ENCODE results near the gene ACP6.

The ACP6 gene

DNA sequence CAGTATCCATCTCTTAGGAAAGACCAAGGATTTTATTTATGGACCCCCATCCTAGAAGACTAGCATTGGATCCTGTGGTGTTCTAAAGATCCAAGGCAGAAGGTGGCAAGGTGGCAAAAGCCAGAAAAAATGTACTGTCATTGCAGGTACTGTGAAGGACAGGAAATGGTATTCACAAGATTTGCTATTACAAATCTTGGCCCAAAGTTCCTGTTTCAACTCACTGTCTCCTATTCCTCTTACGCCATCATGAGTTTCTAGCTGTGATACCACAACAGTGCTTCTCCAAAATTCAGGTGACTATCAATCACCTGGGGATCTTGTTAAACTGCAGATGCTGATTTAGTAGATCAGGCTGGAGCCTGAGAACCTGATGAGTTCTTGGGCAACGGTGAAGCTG is 21.4 kb downstream of the ACP6 start:
- DNase-seq: no peak

DNA sequence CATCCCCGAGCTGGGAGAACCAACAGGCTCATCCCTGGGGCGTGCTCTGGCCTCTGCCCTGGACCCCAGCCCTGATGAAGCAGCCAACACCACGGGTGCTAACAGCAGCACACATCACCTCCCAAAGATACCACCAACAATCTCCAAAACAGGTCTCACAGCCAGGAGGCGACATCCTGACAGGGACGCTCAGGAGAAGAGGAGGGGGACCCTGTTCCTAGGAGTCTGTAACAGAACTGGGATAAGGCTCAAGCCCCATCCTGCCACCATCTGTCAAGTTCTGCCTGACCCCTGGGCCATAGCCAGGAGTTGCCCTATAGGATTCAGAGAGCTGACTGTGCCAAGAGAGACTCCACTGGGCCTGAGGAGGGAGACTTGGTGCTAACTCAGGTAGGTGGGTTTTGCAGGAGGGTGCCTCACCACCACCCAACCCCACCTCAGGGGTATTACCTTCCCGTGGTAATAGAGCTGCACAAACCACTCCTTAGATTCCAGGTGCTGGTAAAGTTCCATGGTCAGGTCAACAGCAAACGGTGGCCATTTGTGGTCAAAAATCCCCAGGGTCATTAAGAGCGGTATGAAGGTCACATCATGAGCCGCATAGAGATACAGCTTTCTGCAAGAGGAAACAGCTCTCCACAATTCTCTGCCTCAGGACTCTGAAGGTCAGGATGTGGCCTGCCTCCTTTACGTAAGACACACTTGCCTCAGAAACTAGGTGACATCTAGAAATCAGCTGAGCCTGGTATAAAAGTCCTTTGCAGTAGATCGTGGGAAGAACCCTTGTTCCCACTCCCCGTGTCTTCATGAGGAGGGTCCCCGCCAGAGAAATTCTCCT is 22.3 kb downstream of the ACP6 start:
- peak; percentile 15 for DNase-seq

DNA sequence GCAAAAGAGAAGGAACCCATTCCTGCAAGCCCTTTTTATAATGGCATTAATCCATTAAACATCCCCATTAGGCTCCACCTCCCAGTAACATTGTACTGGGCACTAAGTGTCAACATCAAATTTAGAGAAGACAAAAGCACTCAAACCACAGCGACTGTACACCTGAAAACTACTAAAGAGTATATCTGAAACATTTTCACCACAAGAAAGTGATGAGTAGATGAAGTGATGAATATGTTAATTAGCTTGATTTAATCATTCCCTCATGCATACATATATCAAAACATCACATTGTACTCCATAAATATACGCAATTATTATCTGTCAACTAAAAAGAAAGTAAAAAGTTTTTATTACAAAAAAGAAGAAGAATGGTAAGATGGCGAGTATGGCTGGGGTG is 26.4 kb downstream of the ACP6 start:
- DNase-seq: no peak

DNA sequence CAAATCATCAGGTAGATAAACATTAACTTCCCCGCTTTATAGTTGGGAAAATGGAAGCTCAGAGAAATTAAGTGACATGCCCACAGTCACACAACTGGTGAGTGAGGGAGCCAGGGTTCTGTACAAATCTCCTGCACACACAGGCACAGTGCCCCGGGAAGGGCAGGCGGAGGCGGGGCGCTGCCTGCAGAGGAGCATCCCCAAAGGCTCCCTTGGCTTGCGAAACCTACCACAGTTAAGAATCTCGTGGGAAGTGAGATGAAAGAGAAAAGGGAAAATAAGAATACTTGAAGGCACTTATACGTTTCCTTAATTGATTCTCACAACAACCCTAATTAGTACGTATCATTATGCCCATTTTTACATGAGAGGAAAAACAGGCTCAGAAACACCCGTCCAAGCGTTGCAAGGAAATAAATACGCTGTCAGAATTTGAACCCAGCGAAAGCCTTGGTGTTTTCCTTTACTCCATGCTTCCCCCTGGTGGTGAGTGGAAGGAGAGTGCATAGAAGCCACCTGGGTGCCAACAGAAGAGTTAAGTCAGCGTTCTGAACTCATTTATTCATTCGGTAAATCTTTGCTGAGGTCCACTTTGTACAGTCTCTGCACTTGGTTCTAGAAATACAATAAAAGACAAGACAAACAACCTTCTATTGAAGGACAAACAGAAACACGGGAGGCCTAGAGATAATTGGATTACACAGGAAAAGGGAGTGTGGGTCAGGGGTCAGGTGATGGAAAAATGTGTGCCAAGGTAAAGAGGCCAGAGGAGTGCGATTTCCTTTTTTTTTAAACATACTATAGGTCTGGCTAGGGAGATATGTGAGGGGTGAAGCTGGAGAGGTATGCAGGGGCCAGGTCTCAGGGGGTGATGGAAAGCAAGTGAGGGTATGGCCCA is 28.4 kb downstream of the ACP6 start:
- DNase-seq: peak; percentile 35

DNA sequence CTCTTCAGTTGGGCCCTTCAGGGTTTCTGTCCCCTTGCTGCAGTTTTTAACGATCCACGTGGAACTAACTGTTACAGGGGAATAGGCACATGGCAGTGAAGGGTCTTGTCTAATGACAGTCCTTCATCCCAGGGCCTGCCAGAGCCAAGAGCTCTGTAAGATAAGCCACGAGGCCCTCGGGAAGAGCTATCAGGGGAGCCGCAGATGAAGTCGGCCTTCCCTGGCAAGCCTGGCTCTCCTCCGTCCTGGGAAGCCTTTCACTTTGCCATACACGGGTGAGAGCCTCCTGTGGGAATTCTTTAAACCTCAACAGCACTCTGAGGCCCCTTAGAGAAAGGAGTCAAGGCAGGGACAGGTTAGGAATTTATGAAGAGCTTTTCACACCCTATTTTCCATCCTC is 29.0 kb downstream of the ACP6 start:
- no peak for DNase-seq

DNA sequence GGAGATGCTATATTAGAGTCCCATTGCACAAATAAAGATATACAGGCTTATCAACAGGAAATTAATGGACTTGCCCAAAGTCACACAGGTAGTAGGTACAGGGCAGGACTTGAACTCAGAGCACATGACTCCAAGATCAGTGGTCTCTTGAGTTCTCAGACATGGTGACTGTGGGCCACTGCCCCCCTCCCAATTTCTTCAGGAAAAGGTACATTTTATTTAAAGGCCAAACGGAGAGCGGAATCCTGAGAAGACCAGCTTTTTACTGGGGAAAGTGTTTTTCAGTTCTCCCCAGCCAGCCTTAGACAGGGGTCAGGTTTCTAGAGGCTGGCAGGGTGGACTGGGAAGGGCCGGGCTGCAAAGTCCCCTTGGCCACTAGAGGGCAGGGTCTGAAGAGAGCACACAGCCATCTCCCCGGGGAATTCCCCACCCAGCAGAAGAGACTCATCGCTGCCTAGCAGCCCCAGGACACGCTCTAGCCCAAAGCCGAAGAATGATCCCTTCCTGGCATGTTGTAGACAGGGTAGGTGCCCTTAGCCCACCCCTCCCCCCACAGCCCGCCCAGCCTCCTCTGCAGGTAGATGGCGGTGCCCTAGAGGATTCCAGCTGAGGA is 29.7 kb downstream of the ACP6 start:
- peak; percentile 72 for DNase-seq

DNA sequence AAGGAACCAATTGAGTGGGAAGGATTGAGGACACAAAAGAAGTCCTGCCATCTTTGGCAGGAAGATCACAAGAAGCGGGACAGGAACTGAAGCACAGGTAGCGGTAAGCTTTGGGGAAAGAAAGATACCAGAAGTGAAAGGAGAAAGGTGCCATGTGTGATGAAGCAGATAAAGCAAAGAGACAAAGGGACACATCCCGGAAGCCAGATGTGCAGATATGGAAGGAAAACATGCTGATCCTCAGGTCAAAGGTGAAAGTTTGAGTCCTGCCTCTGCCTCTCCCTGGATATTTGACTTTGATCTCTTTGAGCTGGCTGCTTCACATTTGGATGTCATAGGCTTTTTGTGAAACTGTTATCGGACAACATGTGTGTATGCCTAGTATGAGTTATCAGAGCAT is 34.0 kb downstream of the ACP6 start:
- no peak for DNase-seq

DNA sequence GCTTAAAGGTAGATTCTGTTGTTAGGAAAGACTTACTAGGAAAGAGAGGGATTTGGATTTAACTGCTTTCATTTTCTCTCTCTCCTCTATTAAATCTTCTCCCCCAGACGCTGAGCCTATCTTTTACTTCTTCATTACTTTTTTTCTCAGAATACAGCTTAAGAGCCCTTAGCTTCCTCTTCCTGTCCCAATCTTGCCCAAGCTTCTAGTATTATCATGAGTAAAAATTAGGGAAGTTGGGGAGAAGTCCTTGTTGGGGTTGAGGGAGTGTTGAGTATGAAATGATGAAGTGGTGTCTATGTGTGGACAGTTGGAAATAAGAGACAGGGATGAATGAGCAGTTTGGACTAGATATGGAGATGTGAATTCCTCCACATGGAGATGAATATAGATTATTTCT is 35.0 kb downstream of the ACP6 start:
- DNase-seq: no peak

DNA sequence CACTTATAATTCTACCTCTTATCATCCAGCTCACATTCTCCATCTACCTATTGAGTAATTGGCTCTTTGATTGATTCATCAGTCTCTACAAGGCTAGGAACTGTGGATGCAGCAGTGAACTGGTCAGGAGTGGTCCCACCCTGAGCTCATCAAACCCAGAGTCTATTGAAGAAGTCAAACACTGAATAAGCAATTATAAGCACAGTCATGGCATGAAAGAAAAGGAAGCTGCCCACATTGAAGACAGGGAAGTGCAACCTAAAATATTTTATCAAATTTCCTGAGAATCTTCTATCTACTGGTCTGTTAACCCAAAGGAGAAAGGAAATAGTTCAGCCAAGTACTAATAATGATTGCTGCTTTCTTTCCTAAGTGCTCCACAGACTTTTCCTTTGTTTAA is 35.7 kb downstream of the ACP6 start:
- no peak for DNase-seq

DNA sequence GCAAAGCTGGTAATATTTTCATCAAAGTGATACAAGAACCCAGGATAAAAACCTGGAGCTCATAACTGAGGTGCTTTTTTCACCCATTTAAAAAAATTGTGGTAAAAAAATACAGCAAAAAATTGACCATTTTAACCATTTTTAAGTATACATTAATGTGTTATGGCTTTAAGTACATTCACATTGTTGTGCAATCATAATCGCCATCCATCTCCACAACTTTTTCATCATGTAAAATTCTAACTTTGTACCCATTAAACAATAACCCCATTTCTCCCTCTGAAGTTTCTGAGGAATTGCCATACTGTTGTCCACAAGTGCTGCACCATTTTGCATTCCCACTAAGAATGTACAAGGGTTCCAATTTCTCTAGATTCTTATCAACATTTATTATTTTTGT is 36.6 kb downstream of the ACP6 start:
- DNase-seq: no peak

DNA sequence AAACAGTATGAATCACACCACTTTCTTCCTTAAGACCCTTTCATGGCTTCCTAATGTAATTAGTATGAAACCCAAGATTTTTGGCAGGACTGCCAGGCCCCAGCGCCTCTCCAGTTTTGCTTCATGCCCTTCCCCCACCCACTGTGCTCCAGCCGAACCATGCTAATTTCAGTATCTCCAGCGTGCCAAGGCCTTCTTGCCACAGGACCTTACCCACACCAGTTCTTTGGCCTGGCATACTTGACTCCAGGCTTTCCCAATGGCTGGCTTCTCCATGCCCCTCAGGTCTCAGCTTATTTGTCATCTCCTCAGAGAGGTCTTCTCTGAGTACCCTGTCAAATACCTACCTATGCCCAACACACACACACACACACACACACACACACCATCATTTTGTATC is 38.5 kb downstream of the ACP6 start:
- no peak for DNase-seq

DNA sequence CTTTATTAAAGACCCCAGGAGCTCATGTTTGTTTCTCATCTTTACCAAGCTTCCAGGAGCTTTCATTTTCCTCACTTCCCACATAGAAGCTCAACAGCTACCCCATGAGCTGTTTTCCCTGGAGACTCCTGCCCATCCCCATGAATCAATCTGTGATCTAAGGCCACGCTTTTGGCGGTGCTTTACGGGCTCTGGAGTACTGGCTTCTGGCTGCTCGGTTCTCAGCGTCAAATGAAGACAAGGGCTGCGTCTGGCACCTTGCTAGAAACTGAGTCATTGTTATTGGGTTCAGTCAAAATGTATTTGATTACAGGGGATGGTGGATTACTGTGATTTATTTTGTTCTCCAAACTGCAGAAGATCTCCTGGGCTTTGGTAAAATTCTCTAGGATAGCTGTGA is 39.9 kb downstream of the ACP6 start:
- no peak for DNase-seq

DNA sequence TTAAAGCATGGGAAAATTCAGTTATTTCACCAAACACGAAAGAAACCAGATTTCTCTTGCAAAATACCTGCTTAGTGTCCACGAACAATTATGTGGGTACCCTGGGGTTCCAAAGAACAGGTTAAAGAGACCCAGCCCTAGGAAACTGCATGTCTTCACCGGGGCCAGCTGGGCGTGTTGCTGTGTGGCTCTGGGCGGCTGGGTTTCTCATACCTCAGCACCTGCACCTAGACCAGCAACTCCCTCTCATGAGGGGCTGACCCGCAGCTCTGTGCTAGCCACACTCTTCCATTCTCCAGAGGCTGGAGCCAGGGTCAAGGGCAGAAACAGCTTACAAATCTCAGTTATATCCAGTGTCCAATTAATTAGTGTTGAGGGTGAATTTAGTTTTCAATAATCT is 40.3 kb downstream of the ACP6 start:
- DNase-seq: no peak

DNA sequence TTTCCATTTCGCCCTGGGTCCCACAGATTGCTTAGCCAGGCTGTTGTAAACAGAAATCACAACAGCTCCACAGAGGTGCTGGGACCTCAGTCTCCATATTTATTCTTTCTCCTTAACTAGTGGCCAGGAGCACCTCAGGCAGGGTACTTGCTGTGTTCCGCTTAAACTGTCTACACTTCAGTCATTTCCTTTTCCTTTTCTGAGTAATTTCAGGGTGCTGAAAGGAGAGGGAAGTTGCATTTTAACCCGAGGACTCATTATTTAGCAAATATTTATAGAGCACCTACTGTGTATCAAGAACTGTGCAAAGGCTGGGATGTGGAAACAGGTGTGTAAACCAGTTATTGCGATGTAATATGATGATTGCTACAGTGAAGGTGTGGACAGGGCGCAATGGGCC is 41.9 kb downstream of the ACP6 start:
- no peak for DNase-seq

DNA sequence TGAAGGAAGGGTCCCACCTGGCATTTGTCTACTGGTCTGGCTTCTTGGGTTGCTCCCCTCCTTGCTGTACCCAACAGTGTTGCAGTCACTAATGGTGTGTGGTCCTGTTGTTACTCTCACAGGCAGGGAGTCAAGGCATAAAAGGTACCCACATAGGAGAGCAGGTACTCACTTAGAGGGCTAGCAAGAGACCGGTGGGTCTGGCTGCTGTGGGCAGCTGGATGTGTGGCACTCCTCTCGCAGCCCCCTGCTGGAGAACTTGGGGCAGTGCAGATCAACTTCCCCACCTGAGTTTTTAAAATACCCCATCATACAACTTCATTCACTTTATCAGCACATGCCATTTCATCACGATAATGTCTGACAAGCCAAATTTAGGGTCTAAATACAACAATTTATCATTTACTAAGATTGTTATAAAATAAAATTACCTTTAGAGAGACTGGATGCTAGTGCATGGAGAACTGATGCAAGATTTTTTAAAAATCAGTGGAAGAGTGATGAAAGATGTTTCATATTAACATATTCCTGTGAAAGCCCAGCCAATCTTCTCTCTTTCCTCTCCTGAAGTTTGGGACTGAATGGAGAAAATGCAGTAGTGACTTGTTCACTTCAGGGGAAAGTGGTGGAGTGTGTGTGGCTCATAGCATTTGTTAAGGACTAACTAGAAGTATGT is 42.8 kb downstream of the ACP6 start:
- DNase-seq: peak; percentile 38

DNA sequence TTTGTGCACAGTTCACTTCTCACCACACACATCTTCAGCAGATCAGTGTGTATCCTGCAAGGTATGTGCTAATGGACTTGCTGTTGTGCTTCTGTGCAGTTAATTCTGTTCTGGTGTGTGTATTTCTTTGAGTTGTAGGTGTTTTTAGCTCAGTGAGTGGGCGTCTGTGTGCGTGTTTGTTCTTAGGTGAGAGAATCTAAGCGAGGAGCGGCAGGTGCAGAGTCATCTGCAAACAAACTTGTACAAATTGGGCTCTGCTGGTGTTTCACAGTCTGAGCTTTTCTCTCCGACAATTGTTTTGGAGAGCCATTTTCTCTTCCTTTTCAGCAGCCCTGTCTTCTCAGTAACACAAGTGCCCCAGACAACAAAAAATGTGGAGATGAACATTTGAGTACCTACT is 43.6 kb downstream of the ACP6 start:
- DNase-seq: no peak

DNA sequence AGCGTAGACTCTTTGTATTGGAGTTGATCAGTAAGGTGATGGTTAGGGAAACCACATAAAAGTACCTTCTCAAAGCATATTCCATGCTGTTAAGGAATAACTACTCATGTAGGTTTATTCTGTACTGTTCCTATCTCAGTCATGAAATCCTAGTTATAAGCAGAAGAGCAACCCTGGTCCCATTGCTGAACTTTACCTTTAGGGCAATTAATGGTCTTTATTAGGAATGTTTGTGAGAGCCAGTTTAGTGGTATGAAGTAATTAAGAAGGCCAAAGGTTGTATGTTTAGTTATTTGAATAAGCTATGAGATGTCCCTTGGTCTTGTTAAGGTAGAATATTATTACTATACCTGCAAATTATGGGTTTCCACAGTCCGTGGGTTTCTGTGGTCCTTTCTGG is 44.0 kb downstream of the ACP6 start:
- no peak for DNase-seq

DNA sequence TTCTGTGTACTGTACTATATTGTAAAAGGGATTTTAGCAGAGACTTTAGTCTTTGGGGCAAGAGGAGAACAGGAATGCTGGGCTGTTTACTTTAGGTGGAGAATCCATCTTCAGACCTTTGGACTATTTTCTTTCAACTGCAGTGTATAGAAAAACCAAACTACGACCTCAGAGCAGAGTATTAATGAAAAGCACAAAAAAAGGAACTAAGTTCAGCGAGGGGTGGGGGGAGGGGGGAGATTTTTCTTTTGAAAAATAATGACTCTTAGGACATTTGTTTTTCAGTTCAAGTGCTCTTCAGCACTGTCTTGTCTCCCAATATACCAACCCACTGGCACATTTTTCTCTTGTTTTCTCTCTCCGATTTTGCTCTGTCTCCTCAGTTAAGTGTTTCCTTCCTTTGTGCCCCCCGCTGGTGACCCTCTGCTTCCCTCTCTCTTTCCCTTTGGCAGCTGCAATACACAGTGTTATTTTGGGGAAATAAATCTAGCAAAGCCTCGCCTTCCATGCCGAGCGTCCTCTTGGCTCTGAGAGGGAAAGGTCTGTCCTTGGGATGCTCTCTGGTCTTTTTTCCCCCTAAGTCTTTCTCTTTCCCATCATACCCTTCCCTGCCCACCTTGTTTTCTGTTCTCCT is 44.8 kb downstream of the ACP6 start:
- DNase-seq: no peak

DNA sequence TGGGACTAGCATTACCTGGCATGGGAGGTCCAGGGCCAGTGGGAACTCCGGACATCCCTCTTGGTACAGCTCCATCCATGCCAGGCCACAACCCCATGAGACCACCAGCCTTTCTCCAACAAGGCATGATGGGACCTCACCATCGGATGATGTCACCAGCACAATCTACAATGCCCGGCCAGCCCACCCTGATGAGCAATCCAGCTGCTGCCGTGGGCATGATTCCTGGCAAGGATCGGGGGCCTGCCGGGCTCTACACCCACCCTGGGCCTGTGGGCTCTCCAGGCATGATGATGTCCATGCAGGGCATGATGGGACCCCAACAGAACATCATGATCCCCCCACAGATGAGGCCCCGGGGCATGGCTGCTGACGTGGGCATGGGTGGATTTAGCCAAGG is 45.8 kb downstream of the ACP6 start:
- no peak for DNase-seq

DNA sequence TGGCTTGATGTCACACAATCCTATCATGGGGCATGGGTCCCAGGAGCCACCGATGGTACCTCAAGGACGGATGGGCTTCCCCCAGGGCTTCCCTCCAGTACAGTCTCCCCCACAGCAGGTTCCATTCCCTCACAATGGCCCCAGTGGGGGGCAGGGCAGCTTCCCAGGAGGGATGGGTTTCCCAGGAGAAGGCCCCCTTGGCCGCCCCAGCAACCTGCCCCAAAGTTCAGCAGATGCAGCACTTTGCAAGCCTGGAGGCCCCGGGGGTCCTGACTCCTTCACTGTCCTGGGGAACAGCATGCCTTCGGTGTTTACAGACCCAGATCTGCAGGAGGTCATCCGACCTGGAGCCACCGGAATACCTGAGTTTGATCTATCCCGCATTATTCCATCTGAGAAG is 46.3 kb downstream of the ACP6 start:
- no peak for DNase-seq

DNA sequence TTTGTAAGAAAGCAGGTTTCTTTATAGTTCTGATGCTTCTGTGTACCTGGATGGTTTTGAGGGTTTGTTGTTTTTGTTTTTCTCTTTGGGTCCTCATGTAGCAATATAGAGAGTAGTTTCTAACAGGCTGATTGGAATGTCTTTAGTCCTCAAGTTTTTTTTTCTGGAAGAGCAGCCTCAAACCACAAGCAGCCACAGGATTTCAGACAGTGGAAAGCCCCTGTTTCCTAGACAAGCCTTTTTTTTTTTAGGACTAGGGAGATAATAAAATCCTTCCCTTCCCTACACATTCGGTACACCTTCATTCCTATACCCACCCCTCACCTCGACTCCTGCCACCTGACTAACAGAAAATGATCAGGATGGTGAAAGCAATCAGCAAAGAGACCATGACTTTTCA is 47.6 kb downstream of the ACP6 start:
- no peak for DNase-seq

DNA sequence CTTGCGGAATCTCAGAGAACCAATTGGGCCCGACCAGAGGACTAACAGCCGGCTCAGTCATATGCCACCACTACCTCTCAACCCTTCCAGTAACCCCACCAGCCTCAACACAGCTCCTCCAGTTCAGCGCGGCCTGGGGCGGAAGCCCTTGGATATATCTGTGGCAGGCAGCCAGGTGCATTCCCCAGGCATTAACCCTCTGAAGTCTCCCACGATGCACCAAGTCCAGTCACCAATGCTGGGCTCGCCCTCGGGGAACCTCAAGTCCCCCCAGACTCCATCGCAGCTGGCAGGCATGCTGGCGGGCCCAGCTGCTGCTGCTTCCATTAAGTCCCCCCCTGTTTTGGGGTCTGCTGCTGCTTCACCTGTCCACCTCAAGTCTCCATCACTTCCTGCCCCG is 49.8 kb downstream of the ACP6 start:
- no peak for DNase-seq

DNA sequence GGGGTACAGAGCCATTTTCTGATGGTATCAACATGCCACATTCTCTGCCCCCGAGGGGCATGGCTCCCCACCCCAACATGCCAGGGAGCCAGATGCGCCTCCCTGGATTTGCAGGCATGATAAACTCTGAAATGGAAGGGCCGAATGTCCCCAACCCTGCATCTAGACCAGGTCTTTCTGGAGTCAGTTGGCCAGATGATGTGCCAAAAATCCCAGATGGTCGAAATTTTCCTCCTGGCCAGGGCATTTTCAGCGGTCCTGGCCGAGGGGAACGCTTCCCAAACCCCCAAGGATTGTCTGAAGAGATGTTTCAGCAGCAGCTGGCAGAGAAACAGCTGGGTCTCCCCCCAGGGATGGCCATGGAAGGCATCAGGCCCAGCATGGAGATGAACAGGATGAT is 50.6 kb downstream of the ACP6 start:
- no peak for DNase-seq
